Measurements from ENCODE around the gene TBC1D10B.

- TF ChIP-seq POLR2A (IDR thresholded peaks at IDR 0.05) (no peak), CTCF (IDR thresholded peaks at IDR 0.05) (no peak)
Measured at GRCh38 chr16:30346286-30346685, 24.0 kb downstream of the TBC1D10B start.

Data from adrenal gland (tissue), 5 donors.